ENCODE data around the gene PFDN1.

The PFDN1 gene

GRCh38 chr5:140230373-140230772, 72.5 kb downstream of the PFDN1 start:
- H3K27me3 ChIP-seq (ENCODE audit: insufficient read depth, poor library complexity, severe bottlenecking): no peaks in the 10 kb centered on the region
- DNase-seq (ENCODE audit: low read depth in 1 of 2, low spot score in 1 of 2): no peak
- no peak for TF ChIP-seq CTCF (IDR thresholded peaks at IDR 0.05; ENCODE audit: insufficient read depth, low read length)
- TF ChIP-seq GABPA (IDR thresholded peaks at IDR 0.05; ENCODE audit: low read depth): no peak
- TF ChIP-seq REST (IDR thresholded peaks at IDR 0.05; ENCODE audit: insufficient replicate concordance, low read depth): no peak
- TF ChIP-seq SPI1 (IDR thresholded peaks at IDR 0.05; ENCODE audit: borderline replicate concordance, low read depth): no peak
- TF ChIP-seq POLR2AphosphoS5 (IDR thresholded peaks at IDR 0.05; ENCODE audit: low read depth): no peak
- H3K4me3 ChIP-seq (replicated peaks; ENCODE audit: insufficient read depth, low read length): no peak overlapping the region
- no peak overlapping the region for H3K27ac ChIP-seq (replicated peaks)

- TF ChIP-seq CTCF (IDR thresholded peaks at IDR 0.05; ENCODE audit: insufficient read depth, low read length): no peak
- no peak for TF ChIP-seq REST (IDR thresholded peaks at IDR 0.05; ENCODE audit: insufficient replicate concordance, low read depth)
- TF ChIP-seq SPI1 (IDR thresholded peaks at IDR 0.05; ENCODE audit: borderline replicate concordance, low read depth): no peak
- no peak for TF ChIP-seq GABPA (IDR thresholded peaks at IDR 0.05; ENCODE audit: low read depth)
- no peak for TF ChIP-seq POLR2AphosphoS5 (IDR thresholded peaks at IDR 0.05; ENCODE audit: low read depth)
- DNase-seq (ENCODE audit: low read depth in 1 of 2, low spot score in 1 of 2): no peak
- H3K4me3 ChIP-seq (replicated peaks; ENCODE audit: insufficient read depth, low read length): no peak overlapping the region
- no peaks in the 10 kb centered on the region for H3K27me3 ChIP-seq (ENCODE audit: insufficient read depth, poor library complexity, severe bottlenecking)
- no peak overlapping the region for H3K27ac ChIP-seq (replicated peaks)
Measured at GRCh38 chr5:140228364-140228837, 74.5 kb downstream of the PFDN1 start.

GRCh38 chr5:140227046-140227445, 75.9 kb downstream of the PFDN1 start:
- DNase-seq (ENCODE audit: low read depth in 1 of 2, low spot score in 1 of 2): no peak
- Histone ChIP-seq H3K27ac (replicated peaks) (no peak overlapping the region), H3K27me3 (ENCODE audit: insufficient read depth, poor library complexity, severe bottlenecking) (no peaks in the 10 kb centered on the region), H3K4me3 (replicated peaks; ENCODE audit: insufficient read depth, low read length) (no peak overlapping the region)
- TF ChIP-seq CTCF (IDR thresholded peaks at IDR 0.05; ENCODE audit: insufficient read depth, low read length) (no peak), SPI1 (IDR thresholded peaks at IDR 0.05; ENCODE audit: borderline replicate concordance, low read depth) (no peak), REST (IDR thresholded peaks at IDR 0.05; ENCODE audit: insufficient replicate concordance, low read depth) (no peak), POLR2AphosphoS5 (IDR thresholded peaks at IDR 0.05; ENCODE audit: low read depth) (no peak), GABPA (IDR thresholded peaks at IDR 0.05; ENCODE audit: low read depth) (no peak)

Data from HL-60 (cell line).